NCI-H128 (cell line): Measurements from ENCODE around the gene HMX2.

ENCODE experiments used
- DNase-seq: peaks from one replicate; lab custom pipeline; 2025; ENCODE audit not compliant: unreplicated experiment; lab: John Stamatoyannopoulos, UW

HMX2 gene, protein sequence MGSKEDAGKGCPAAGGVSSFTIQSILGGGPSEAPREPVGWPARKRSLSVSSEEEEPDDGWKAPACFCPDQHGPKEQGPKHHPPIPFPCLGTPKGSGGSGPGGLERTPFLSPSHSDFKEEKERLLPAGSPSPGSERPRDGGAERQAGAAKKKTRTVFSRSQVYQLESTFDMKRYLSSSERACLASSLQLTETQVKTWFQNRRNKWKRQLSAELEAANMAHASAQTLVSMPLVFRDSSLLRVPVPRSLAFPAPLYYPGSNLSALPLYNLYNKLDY

DNA sequence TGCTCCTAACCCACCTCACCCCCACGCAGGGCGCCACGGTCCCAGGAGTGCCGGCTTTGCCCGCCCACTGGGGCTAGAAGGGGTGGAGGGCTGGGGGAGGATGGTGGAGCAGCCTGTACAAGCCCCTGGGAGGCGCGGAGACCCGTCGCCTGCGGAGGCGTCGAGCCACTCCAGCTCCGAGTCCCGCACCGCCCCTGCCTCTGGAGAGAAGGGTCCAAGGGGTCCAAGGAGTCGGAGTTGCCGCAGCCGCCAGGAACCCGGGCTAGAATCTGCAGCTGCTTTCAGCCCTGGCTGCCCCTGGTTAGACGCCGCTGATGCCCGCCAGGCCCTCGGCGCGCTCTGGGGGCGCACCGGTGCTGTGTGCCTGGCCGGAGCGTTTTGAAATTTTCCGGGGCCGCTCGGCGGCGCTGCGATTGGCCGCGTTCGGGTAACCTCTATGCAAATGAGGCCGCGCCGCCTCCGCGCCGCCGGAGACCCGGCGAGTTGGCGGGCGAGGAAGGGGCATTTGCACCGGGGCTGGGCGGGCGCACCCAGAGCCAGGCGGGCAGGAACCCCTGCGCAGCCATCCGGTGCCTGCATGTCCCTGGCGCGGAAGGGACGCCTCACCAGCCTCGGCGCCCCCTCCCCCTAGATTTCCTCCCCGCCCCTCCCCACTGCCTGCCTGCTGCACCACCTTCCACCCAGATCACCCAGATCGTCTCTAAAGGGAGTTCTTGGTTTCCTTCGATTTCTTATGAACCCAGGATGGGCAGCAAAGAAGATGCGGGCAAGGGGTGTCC is at the start of gene HMX2:
Gene HMX2 (plus strand): TSS at position 502 of the 779 bp plus-strand sequence. CDS start 243 bp downstream, at position 745.
- DNase-seq, result peak; percentile 17

DNA sequence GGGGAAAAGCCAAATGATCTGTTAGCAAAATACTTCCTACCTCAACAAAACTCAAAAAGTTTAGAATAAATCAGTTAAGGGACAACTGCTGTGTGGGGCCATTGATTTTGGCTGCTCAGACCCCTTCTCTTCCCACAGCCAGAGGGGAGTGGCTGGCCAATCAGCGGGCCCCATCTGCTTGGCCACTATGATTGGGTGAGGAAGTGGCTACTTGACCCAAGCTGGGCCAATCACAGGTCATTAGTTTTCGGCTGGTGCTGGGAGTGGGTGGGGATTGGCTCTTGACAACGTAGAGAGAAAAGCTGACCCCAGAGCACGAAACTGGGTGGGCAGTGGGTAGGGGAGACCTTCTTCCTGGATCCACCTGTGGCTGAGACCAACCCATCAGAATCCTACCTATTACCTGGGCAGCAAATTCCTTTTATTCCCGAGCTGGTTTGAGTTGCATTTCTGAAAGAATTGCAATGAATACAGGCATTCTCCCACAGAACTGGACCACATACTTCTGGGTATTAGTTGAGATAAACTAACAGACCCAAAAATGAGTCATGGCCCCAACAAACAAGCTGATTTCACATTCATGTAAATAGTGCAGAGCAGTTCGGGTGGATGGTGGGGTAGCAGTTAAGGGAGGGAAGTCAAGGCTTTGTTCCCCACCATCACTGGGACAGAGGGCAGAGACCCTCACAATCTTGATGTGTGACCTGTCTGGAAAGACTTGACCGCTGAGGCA is 47.7 kb upstream of the HMX2 start:
- DNase-seq, result no peak

DNA sequence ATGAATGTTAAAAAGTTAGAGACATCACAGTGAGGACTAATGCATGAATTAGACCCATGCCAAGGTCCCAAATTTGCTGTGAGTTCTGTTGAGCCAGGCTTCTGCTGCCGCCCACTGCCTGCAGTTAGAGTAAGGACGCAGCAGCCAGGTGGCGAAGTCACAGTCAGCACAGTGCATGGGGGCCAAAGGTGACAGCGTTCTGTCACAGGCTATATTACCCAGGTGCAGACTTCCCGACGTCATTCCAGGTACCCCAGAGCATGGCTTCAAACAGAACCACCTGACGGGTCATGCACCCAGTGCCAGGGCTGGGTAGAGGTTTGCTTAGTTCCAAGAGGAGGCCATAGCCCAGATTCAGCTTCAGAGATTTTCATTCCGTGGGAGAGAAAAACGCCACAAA is 46.1 kb upstream of the HMX2 start:
- no peak for DNase-seq

DNA sequence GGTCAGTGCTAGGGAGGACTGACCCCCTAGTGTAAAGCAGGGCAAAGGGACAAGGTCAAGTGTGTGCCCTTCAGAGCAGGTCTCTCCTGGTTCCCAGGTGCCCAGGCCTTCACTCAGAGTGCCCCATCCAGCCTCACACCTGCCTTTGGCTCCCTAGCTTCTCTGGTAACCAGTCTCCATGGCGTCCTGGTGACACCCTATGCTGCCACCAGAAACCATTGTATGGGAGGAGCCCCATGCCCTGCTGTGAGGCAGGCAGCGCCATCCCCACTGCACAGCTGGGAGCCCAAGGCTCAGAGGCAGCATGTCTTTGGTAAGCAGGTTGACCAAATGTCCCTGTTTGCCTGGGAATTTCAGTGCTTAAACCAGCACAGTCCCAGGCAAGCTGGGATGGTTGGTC is 45.3 kb upstream of the HMX2 start:
- no peak for DNase-seq

DNA sequence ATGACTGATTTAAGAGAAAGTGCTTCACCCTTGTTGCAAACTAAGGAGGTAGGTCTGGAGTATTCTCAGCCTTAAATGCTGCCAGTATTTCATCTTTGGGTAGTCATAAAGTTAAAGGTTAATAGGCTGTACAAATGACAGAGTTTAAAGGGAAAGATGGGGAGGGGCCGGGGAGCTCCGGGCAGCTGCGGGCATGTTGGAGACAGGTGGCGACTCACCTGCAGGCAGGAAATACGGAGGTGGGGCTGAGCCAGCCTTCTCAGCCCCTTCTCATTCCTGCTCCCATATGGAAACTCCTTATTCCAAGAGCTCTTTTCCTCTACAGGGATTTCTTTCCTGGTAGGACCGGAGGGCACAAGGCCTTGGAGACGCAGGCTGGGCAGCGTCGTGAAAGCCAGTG is 44.0 kb upstream of the HMX2 start:
- DNase-seq, result no peak

DNA sequence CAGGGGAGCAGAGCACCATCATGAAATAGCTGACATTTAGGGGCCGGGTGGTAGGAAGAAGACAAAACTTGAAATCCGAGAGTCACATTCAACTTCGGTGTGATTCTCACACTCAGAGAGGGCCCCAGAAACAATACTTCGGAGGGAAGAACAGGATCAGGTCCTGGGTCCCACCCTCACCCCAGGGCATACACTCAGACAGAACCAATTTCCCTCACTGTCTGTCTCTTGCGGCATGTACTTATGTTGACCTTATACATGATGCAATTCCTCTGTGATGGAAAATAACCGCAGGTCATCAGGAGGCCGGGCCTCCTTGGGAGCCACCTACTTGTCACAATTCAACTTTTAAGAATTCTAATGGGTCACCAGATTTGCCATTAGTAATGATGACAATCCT is 38.5 kb upstream of the HMX2 start:
- DNase-seq, result no peak

DNA sequence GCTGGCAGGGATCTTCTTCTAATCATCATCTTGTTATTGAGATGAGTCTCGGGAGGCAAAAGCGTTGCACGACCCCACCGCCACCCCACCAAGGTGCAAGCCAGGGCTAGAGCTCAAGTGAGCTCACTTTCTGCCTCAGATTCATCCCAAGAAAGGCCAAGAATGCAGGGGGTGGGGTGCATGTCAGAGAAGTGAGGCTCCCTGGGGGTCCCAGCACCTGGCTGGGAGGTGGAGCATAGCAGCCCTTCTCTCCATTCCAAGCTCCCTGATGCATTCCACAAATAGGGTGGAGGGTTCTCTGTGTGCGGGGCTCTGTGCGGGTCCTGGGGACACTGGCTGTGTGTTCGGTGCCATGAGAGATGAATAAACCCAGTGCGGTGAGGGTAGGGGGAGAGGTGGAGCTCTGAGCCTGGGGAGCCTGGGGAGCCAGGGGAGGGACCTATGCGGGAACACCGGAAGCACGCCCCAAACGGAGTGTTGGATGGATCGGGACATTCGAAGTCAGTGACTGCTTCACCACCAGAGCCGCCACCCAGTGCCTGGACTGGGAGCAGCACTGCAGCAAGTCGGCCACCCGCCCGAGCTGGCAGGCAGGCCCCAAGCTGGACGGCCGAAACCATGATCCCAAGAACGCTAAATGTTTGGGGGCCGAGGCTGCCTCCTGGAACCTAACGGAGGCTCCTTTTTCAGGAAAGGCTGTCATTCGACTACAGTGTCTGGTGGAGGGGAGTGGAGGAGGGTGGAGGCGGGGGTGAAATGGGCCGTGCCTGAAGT is 30.1 kb upstream of the HMX2 start:
- no peak for DNase-seq

DNA sequence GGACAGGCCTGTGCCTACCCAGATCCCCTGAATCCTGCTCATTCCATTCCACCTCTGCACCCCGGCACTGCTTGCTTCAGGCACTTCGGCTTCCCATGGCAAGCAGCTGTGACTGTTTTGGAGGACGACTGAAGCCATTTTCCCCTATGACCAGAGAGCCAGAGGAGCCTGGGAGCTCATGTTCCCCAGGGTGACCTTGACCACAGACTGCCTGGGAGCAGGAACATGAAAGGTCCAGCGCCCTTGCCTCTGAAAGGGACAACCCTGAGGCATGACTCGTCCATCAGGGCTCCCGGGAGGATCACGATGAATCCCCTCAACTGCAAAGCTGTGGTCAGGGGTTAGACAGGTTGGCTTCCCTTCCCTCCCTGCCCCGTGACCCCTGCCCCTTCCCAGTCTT is 28.9 kb upstream of the HMX2 start:
- no peak for DNase-seq

DNA sequence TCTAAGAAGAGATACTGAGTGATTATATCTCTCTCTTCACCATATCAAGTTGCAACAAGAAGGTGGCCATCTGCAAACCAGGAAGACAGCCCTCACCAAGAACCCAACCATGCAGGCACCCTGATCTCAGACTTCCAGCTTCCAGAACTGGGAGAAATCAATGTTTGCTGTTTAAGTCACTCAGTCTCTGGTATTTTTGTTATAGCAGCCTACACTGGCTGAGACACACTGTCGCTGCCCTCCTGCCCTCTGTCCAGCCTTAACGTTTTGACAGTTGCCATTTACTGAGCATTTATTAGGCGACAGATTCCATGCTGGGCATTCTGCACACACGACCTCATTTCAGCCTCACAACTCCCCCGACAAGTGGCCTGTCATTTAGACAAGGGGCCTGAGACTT is 21.7 kb upstream of the HMX2 start:
- DNase-seq, result no peak

DNA sequence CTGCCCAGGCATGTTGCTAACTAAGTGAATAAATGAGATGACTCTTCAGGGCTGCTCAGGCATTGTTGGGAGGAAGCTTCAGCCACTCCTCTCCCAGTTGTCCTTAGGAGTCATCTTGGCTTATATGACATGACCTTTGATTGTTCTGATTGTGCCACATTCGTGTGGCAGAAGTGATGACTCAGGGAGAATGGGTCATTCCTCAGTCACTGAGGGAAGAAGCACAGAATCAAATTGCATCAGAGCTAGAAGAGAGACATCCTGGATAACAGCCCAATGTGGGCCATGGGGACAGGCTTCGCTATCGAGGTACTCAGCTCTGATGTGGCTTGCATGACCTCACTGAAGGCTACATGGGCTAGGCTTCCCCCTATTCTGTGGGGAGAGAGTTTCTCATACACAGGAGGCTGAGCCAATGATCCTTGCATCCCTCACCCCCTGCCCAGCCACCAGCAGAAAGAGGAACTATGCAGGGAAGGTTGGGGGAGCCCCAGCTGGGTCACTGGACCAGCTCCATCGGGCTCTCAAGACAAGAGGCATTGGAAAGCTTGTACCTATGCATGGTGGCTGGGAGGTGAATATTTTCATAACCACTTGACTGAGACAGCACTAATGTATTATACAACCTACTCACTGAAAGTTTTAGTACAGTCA is 18.2 kb upstream of the HMX2 start:
- DNase-seq, result no peak

DNA sequence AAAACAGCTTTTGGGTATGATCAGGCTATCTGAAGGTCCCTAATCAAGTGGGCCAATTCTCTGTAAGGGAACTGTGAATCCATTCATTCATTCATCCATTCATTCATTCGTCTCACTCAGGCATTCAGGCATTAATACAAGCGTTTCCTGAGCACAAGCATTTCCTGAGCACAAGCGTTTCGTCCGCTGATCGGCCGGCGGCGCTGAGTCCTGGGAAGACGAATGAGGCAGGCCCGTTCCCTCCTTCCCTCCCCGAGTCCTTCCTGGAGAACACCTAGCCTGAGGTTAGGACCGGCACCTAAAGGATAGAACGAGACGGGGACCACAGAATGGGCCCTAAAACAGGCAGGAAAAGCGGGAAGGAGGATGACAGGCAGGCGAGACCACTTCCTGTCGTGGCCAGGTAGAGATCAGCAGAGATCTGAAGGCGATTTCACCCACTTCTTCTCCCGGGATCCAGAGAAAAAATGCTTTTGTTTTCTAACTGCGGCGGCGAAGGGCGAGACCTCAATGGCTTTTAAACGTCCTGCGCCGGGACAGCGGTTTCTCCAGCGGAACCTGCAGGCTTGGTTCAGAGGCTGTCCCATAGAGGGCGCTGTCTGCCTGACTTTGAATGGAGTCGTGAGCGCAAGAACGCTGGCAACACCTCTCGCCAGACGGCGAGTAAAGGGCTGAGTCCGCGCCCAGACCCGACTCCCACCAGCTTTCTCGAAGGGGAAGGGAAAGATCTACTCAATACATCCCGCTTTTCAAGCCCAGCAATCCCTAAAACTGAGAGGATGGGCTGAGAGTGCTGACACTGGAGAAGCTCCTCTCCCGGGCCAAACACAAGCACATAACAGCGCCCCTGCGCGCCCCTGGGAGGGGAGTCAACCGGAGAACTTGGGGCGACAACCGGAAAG is 15.1 kb upstream of the HMX2 start:
- peak; percentile 52 for DNase-seq

DNA sequence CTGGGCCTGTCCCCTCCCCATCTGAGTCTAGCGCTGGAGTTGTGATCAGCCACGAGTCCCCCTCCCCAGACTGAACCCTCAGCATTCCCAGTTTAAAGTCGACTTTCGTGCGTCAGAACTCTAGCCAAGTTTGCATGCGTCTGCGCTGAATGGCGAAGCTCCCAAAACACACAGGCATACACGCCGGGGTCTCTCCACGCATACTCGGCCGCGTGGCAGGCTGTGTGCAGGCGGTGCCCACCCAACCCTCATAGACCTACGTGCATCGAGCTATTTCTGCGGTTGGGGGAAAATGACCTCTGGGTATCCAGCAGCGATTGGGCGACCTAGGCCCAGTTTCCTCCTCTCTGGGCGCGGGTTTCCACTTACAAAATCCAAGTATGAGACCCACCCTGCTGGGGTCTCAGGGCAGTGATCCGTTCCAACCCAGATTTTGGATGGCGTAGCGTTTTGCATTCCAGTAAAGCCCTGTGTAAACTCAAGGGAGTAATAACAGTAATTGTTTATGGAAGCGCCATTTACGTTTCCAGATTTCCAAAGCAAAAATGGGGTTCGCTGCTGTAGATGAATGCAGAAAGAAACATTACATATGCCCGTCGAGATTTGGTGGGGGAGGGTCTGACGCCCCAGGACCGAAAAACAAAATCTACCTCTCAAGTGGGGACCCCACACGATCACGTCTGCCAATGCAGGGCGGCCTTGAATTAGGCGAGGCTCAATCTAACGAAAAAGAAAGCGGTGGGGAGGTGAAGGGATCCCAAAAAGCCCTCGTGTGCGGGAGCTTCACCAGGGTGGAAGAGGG is 14.2 kb upstream of the HMX2 start:
- DNase-seq, result no peak

DNA sequence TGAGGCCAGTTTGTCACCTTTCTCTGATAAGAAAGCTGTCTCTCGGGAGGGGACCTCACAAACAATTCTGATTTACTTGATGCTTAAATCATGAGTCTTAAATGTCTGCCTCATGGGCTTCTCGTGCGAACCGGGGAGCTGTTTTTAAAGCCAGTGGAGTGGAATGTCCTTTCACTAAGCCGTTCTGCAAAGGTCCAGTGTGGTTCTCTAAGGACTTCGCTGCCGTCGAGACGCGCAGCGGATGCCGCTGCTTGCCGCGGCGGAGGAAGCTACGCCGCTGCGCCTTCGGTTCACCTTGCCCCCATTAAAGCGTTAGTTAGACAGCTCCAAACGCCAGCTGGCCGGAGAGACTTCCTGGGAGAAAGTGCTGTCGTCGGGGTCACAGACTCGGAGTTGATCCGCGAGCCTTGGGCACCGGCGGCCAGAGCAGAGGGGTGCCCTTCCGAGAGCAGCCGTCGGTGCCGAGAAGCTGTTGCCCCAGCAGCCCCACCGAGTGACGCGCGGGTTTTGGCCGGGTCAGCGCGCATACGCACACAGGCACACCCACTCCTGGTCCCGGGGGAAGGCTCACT is 13.5 kb upstream of the HMX2 start:
- no peak for DNase-seq

DNA sequence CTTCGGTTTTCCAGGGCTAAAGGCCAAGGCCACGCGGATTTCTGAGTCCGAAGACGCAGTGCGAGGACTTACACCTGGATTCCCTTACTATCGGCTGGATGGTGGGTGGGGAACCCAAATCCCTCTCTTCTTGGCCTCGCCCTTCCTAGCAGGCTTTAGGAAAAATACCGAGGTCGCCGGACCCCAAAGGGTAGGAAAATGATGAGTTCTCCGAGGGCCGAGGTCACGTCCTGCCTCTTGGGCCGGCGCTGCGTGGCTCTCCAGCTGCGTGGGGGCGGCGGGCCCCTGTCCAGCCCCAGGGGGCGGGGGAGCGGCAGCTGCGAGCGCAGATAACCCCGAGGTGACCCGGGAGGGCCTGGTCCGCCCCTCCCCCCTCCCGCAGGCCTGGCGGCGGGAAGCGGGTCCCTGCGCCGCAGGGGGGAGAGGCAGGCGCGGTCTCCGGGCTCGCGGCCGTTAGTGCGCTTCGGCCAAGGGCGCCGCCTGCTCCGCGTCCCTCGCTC is 13.0 kb upstream of the HMX2 start:
- DNase-seq, result no peak

DNA sequence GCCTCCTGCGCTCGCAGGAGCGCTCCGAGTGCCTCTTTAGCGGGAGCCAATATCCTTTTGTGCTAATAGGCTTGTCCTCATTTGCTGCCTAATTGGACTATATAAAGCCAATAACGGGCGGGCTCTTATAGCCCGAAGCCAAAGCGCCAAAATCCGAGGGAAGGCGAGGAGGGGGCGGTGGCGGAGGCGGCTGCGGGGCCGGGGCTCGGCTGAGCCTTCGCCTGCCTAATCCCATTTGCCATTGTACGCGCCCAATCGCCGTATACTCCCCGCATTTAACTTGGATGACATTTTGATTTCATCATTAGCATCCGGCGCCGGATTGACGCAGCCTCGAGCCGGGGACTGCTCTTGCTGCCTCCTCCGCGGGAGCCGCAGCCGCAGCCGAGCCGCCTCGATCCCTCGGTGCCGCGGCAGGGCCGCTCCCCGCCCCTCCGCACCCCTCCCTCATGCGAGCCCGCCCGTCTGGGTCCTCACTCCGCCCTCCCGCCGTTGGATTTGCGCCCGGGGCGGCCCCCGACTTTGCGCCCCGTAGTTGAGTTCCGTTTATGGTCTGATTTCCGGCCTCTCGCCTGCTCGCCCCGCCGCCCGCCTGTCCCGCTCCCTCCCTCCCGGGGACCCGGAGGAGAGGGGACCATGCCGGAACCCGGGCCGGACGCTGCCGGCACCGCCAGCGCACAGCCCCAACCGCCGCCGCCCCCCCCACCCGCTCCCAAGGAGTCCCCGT is 12.4 kb upstream of the HMX2 start, which contains the start of gene HMX3:
Gene HMX3 (plus strand): TSS at position 556 of the 727 bp plus-strand sequence. CDS start 81 bp downstream, at position 637.
- DNase-seq, result peak; percentile 34

DNA sequence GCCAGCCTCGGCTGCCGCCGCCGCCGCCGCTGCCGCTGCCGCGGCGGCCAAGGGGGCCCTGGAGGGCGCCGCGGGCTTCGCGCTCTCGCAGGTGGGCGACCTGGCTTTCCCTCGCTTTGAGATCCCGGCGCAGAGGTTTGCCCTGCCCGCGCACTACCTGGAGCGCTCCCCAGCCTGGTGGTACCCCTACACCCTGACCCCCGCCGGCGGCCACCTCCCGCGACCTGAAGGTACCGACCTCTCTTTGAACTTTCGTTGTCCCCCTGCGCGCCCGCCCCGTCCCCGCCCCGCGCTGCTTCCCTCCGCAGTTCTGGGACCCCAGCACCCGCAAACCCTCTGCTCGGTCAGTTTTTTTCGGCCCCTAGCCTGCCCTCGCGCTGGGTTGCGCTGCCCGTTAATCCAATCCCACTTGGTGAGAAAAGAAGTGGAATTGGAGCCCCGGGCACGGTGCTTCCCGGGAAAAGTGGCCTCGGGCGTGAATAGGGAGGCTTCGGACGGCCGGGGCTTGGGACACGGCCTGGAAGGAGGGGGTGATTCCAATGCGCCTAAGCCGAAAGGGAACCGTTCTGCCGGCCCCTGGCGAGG is 11.6 kb upstream of the HMX2 start:
- no peak for DNase-seq
